Activated naive CD8-positive, alpha-beta T cell (primary cell): Measurements from ENCODE around the gene NDUFC2.
"Not testable (repeated sequence)": the region's sequence is repeated elsewhere in the genome, so short reads cannot be mapped to it uniquely, and the experiment has no call there.

Experiments used
- H3K27ac Mint-ChIP-seq: one replicate; pipeline ENCODE4 v1.8.0; 2021; ENCODE audit warnings: mixed read lengths
- H3K27me3 Mint-ChIP-seq: one replicate; pipeline ENCODE4 v1.8.0; 2021; ENCODE audit warnings: mixed read lengths
- H3K36me3 Mint-ChIP-seq: one replicate; pipeline ENCODE4 v1.8.0; 2021; ENCODE audit warnings: mixed read lengths
- H3K4me1 Mint-ChIP-seq: one replicate; pipeline ENCODE4 v1.8.0; 2021; ENCODE audit warnings: low read depth, mixed read lengths
- H3K4me3 Mint-ChIP-seq: one replicate; pipeline ENCODE4 v1.8.0; 2021; ENCODE audit warnings: mild to moderate bottlenecking, mixed read lengths
- H3K9me3 Mint-ChIP-seq: one replicate; pipeline ENCODE4 v1.8.0; 2021; ENCODE audit warnings: low read depth, mixed read lengths

The NDUFC2 gene

GRCh38 chr11:78069465-78069864, 10.2 kb downstream of the NDUFC2 start:
- Mint-ChIP-seq H3K9me3 (no peaks in the 10 kb centered on the region), H3K4me3 (no peak overlapping the region), H3K4me1 (peaks cover 9% of the 10 kb centered on the region), H3K27ac (no peak overlapping the region), H3K36me3 (peaks cover 13% of the 10 kb centered on the region), H3K27me3 (no peaks in the 10 kb centered on the region)

GRCh38 chr11:78067704-78068103, 12.0 kb downstream of the NDUFC2 start:
- H3K4me1 Mint-ChIP-seq = peaks cover 6% of the 10 kb centered on the region
- no peaks in the 10 kb centered on the region for H3K27me3 Mint-ChIP-seq
- H3K4me3 Mint-ChIP-seq = no peak overlapping the region
- peaks cover 13% of the 10 kb centered on the region for H3K36me3 Mint-ChIP-seq
- H3K9me3 Mint-ChIP-seq = no peaks in the 10 kb centered on the region
- H3K27ac Mint-ChIP-seq = no peak overlapping the region

DNA sequence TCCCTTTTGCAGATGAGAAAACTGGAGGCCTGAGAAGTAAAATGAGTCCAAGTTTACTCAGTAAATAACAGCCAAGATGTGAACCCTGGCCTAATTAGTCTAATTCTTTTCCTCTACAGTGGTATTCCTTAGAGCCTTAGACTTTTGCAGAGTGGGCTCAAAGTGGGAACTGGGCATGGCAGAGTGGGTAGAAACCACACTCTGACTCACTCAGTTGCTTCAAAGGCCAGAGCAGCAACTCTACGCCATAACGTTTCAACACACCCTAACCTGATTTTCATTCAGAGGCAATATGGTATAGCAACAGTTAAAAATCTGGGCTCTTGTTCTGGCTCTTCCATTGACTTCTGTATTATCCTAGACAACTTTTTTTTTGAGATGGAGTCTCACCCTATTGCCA, 13.2 kb downstream of the NDUFC2 start:
- H3K4me3 Mint-ChIP-seq = no peak overlapping the region
- no peaks in the 10 kb centered on the region for H3K27me3 Mint-ChIP-seq
- no peaks in the 10 kb centered on the region for H3K9me3 Mint-ChIP-seq
- H3K4me1 Mint-ChIP-seq = peaks cover 2% of the 10 kb centered on the region
- no peak overlapping the region for H3K27ac Mint-ChIP-seq
- peaks cover 9% of the 10 kb centered on the region for H3K36me3 Mint-ChIP-seq

DNA sequence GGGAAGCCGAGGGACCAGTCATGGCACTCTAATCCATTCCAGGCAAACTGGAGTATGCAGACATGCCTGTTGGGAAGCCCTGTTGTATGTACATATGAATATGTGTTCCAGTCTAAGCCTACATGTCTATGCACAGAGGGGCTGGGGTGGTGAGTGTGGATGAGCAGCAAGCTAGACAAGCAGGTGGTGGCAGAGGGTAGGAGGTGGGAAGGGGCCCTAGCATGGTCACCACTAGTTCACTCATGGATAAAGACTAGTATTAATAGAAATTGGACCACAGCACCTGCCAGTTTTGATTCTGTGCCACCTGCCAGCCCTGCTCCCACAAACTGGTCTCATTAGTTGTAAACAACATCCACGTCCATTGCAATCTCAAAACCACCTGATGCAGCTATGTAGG, 14.5 kb downstream of the NDUFC2 start:
- H3K36me3 Mint-ChIP-seq = peaks cover 11% of the 10 kb centered on the region
- no peaks in the 10 kb centered on the region for H3K4me1 Mint-ChIP-seq
- H3K9me3 Mint-ChIP-seq = no peaks in the 10 kb centered on the region
- no peaks in the 10 kb centered on the region for H3K27me3 Mint-ChIP-seq
- H3K4me3 Mint-ChIP-seq = no peak overlapping the region
- no peak overlapping the region for H3K27ac Mint-ChIP-seq

GRCh38 chr11:78063440-78064181, 16.1 kb downstream of the NDUFC2 start, which contains the start of gene THRSP:
Gene THRSP (plus strand): TSS chr11:78063861. CDS start chr11:78063882, 21 bp downstream.
- H3K9me3 Mint-ChIP-seq = no peaks in the 10 kb centered on the region
- no peaks in the 10 kb centered on the region for H3K27me3 Mint-ChIP-seq
- H3K27ac Mint-ChIP-seq = no peak within 1 kb of the TSS
- H3K4me3 Mint-ChIP-seq = no peak within 1 kb of the TSS
- H3K4me1 Mint-ChIP-seq = no peaks in the 10 kb centered on the region
- H3K36me3 Mint-ChIP-seq = peaks cover 11% of the 10 kb centered on the region

DNA sequence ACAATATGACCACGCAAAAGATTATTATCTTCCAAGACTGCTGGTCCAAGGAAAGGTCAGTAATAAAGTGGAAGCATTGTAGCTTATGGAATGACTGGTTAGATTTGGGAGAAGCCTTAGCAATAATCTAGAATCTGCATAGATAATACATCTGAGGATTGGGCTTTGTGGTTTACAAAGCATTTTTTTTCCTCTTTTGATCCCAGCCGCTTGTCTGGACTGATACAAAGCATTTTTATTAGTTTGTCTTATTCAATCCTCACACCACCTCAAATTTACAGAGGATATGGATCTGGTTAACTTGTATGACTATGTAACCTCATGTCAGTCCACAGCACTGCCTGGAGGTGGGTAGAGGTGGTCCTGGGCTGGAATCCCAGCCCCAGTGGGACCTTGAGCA, 17.0 kb downstream of the NDUFC2 start:
- Mint-ChIP-seq H3K27me3 (no peaks in the 10 kb centered on the region), H3K27ac (no peak overlapping the region), H3K36me3 (peaks cover 6% of the 10 kb centered on the region), H3K4me3 (no peak overlapping the region), H3K9me3 (no peaks in the 10 kb centered on the region), H3K4me1 (no peaks in the 10 kb centered on the region)

DNA sequence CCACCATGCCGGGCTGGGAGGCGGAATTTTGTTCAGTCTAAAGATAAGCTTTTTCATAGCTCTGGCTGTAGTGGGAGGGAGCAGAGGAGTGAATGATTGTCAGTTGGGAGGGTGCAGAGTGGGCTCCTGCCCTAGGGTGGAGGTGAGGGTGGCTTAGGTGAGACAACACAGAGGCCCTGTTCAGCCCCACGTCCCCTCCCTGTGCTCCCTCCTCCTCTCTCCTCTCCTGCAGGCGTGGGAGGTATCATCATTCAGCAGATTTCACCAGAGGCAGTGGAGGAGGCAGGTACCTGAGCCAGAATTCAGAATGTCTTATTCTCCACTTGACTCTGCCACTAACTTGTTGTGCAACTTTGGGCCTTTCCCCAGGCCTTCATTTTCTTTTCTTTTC, 17.7 kb downstream of the NDUFC2 start:
- no peaks in the 10 kb centered on the region for H3K27me3 Mint-ChIP-seq
- H3K36me3 Mint-ChIP-seq = peaks cover 2% of the 10 kb centered on the region
- H3K4me1 Mint-ChIP-seq = no peaks in the 10 kb centered on the region
- H3K9me3 Mint-ChIP-seq = no peaks in the 10 kb centered on the region
- no peak overlapping the region for H3K4me3 Mint-ChIP-seq
- no peak overlapping the region for H3K27ac Mint-ChIP-seq

GRCh38 chr11:78061088-78061920, 18.4 kb downstream of the NDUFC2 start:
- H3K4me1 Mint-ChIP-seq = no peaks in the 10 kb centered on the region
- H3K4me3 Mint-ChIP-seq = no peak overlapping the region
- H3K27me3 Mint-ChIP-seq = no peaks in the 10 kb centered on the region
- H3K27ac Mint-ChIP-seq = no peak overlapping the region
- peaks cover 2% of the 10 kb centered on the region for H3K36me3 Mint-ChIP-seq
- H3K9me3 Mint-ChIP-seq = no peaks in the 10 kb centered on the region

DNA sequence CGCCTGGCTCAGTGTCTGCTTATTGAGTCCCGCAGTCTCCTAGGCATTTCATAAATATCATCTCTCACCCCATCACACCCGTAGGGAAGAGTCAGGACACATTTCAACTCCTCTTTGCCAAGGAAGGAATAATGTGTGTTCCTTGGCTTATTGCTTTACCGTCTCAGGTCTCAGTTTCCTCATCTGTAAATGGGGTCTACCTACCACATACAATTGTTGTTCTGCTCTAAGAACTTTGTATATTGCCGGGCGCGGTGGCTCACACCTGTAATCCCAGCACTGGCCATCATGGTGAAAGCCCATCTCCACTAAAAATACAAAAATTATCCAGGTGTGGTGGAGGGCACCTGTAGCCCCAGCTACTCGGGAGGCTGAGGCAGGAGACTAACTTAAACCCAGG, 19.1 kb downstream of the NDUFC2 start:
- Mint-ChIP-seq H3K4me3 (no peak overlapping the region), H3K9me3 (no peaks in the 10 kb centered on the region), H3K27ac (no peak overlapping the region), H3K27me3 (no peaks in the 10 kb centered on the region), H3K4me1 (no peaks in the 10 kb centered on the region), H3K36me3 (peaks cover 2% of the 10 kb centered on the region)

- H3K27me3 Mint-ChIP-seq, H3K27ac Mint-ChIP-seq, H3K9me3 Mint-ChIP-seq, H3K4me3 Mint-ChIP-seq, H3K4me1 Mint-ChIP-seq, H3K36me3 Mint-ChIP-seq: not testable (repeated sequence)
These were observed 19.8 kb downstream of the NDUFC2 start for GRCh38 chr11:78059749-78060328.

GRCh38 chr11:78057462-78058055, 22.1 kb downstream of the NDUFC2 start:
- Mint-ChIP-seq H3K27me3 (no peaks in the 10 kb centered on the region), H3K36me3 (peaks cover 2% of the 10 kb centered on the region), H3K9me3 (no peaks in the 10 kb centered on the region), H3K4me3 (no peak overlapping the region), H3K27ac (no peak overlapping the region), H3K4me1 (no peaks in the 10 kb centered on the region)

DNA sequence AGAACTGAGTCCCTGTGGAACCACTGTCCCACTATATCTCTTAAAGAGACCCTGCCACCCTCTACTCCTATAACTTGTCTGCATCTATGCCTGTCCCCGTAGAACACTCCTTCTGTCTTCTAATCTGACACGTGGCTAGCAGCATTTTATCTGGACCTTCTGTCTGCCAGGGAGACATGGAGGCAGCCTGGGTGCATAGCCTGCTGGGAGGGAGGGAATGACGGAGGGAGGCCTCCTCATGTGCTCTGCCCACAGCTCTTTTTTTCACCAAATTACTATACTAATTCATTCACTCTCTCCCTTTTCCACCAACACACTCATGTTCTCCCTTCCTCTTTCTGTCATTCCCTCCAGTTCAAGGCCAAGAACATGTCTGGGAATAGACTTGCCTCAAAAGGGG, 23.6 kb downstream of the NDUFC2 start:
- H3K4me3 Mint-ChIP-seq = no peak overlapping the region
- H3K27ac Mint-ChIP-seq = no peak overlapping the region
- no peaks in the 10 kb centered on the region for H3K27me3 Mint-ChIP-seq
- no peaks in the 10 kb centered on the region for H3K4me1 Mint-ChIP-seq
- peaks cover 2% of the 10 kb centered on the region for H3K36me3 Mint-ChIP-seq
- H3K9me3 Mint-ChIP-seq = no peaks in the 10 kb centered on the region

- H3K4me3 Mint-ChIP-seq = no peak overlapping the region
- H3K27ac Mint-ChIP-seq = no peak overlapping the region
- no peaks in the 10 kb centered on the region for H3K27me3 Mint-ChIP-seq
- no peaks in the 10 kb centered on the region for H3K36me3 Mint-ChIP-seq
- no peaks in the 10 kb centered on the region for H3K4me1 Mint-ChIP-seq
- H3K9me3 Mint-ChIP-seq = no peaks in the 10 kb centered on the region
These were observed 24.7 kb downstream of the NDUFC2 start for GRCh38 chr11:78054971-78055370.

DNA sequence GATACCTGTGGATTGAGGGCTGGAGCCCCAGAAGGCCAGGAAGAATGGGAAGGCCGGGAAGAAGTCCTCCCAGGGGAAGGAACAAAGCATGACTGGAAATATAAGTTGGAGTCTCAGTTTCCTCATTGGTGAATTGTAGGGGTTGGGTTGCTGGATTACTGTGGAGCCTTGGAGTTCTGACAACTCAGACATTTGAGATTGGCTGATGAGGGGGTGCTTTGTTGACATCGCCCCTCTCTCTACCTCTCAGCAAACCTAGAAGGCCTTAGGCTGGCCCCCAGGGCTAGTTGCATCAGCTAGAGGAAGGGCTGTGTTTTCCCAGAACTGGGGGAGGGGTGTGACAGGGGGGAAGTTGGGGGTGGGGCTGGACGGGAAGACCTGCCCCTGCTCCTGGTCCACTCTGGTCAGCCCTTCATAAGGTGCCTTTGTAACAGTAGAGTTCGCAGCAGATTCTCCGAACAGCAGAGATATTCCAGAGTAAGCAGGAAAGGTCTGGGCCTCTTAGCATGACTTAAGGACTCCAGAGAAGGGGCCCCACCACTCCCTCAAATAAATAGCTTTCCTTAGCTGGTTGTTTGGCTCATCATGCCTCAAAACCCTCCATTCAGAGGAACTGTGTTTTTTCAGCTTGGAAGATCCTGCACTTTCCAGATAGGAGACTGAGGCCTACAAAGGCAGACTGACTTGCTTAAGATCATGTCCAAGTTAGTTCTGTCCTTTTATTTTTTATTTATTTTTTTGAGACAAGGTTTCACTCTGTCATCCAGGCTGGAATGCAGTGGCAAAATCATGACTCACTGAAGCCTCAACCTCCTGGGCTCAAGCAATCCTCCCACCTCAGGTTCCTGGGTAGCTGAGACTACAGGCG, 28.5 kb downstream of the NDUFC2 start:
- Mint-ChIP-seq H3K9me3 (no peaks in the 10 kb centered on the region), H3K36me3 (no peaks in the 10 kb centered on the region), H3K27me3 (no peaks in the 10 kb centered on the region), H3K27ac (no peak overlapping the region), H3K4me1 (no peaks in the 10 kb centered on the region), H3K4me3 (no peak overlapping the region)
